ENCODE measurements around the gene PHLDA2. TPM values are rescaled to one million over a fixed set of nuclear protein-coding genes. Genes with fewer than 3 reads are reported as not detected.

PHLDA2 gene
- total RNA-seq (2022; extraction: Qiagen RNA extraction; ENCODE audit: low read depth): 112 to 145 TPM (median 119 TPM) in 5 replicates

GRCh38 chr11:2928605-2929530 is at the start of gene PHLDA2:
TSS of gene PHLDA2 (minus strand) at chr11:2929420. CDS start at chr11:2929364, 56 bp downstream.

DNA sequence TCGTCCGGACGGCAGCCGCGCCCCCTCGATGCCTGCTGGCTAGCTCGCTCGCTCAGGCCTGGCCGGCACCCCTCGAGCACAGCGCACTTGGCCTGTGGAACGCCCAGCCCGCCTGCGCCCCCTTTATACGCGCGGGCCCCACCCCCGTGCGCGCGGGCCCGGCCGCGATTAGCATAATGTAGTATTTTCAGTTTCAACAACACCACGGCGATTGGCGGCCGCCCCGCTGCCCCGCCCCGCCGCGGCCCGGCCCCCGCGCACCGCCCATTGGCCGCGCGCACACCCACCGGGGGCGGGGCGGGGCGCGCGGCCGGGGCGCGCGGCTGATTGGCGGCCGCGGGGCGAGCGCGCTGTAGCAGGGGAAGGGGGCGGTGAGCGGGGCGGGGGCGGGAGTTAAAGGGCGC is 43.5 kb downstream of the PHLDA2 start, which contains the start of gene CDKN1C:
TSS of gene CDKN1C (minus strand) at position 98 of the 404 bp plus-strand sequence. CDS start 319 bp downstream, outside the sequence.

Other genes with a start within 250 kb of the PHLDA2 start
- 0.03 to 0.07 TPM (median 0.05 TPM) in 5 replicates for gene KCNQ1OT1, start 229.4 kb downstream of the PHLDA2 start, total RNA-seq (2022; extraction: Qiagen RNA extraction; ENCODE audit: low read depth)
- gene CDKN1C, start 43.6 kb downstream of the PHLDA2 start, total RNA-seq (2022; extraction: Qiagen RNA extraction; ENCODE audit: low read depth): 2.6 to 3.6 TPM (median 3.0 TPM) in 5 replicates
- gene NAP1L4, start 62.9 kb upstream of the PHLDA2 start, total RNA-seq (2022; extraction: Qiagen RNA extraction; ENCODE audit: low read depth): 112 to 126 TPM (median 117 TPM) in 5 replicates
- 58.2 to 69.5 TPM (median 62.4 TPM) in 5 replicates for gene CARS1, start 128.0 kb upstream of the PHLDA2 start, total RNA-seq (2022; extraction: Qiagen RNA extraction; ENCODE audit: low read depth)
- gene OSBPL5, start 235.9 kb upstream of the PHLDA2 start, total RNA-seq (2022; extraction: Qiagen RNA extraction; ENCODE audit: low read depth): 6.4 to 8.3 TPM (median 7.0 TPM) in 5 replicates

Data from A549 treated with GW870086 at 1 μM for 4 hours (cell line).